ENCODE measurements around the gene DGCR2.

Gene DGCR2

GRCh38 chr22:19129871-19130270, 7.7 kb upstream of the DGCR2 start:
- no peak overlapping the region for H3K27ac ChIP-seq (ENCODE audit: low read length)
- no peak overlapping the region for H3K9ac ChIP-seq (ENCODE audit: low read depth, low read length)
- H3K4me1 ChIP-seq (ENCODE audit: insufficient read depth, low read length): no peaks in the 10 kb centered on the region
- no peaks in the 10 kb centered on the region for H3K9me3 ChIP-seq (ENCODE audit: insufficient read depth, low read length, severe bottlenecking)
- H4K20me1 ChIP-seq (ENCODE audit: insufficient read depth, low read length): peaks cover 22% of the 10 kb centered on the region; the same call in 1 of the 2 replicates
- H3K4me2 ChIP-seq (ENCODE audit: insufficient read depth, low read length): no peak overlapping the region
- TF ChIP-seq CTCF (IDR thresholded peaks at IDR 0.05; ENCODE audit: borderline replicate concordance, extremely low read depth, low read length, poor library complexity, severe bottlenecking): no peak
- no peak for TF ChIP-seq EZH2 (IDR thresholded peaks at IDR 0.05; ENCODE audit: borderline replicate concordance, low read depth, low read length, severe bottlenecking)
- H3K4me3 ChIP-seq (ENCODE audit: low read depth in 1 of 2, low read length in 2 of 2): no peak overlapping the region
- DNase-seq: no peak
- H3K27me3 ChIP-seq (ENCODE audit: insufficient read depth, low read length, poor library complexity): no peaks in the 10 kb centered on the region
- no peaks in the 10 kb centered on the region for H3K79me2 ChIP-seq (ENCODE audit: insufficient read depth, low read length)
- no peak overlapping the region for H2AFZ ChIP-seq (ENCODE audit: low read depth, low read length)
- ATAC-seq (ENCODE audit: insufficient read depth, low read depth): no peak
- peaks cover 42% of the 10 kb centered on the region for H3K36me3 ChIP-seq (ENCODE audit: insufficient read depth, low read length)

GRCh38 chr22:19128946-19129727, 6.9 kb upstream of the DGCR2 start:
- TF ChIP-seq EZH2 (IDR thresholded peaks at IDR 0.05; ENCODE audit: borderline replicate concordance, low read depth, low read length, severe bottlenecking): no peak
- no peak for TF ChIP-seq CTCF (IDR thresholded peaks at IDR 0.05; ENCODE audit: borderline replicate concordance, extremely low read depth, low read length, poor library complexity, severe bottlenecking)

GRCh38 chr22:19128009-19128401, 5.8 kb upstream of the DGCR2 start:
- H3K4me2 ChIP-seq (ENCODE audit: insufficient read depth, low read length): no peak overlapping the region
- H3K4me1 ChIP-seq (ENCODE audit: insufficient read depth, low read length): peaks cover 4% of the 10 kb centered on the region
- H3K9ac ChIP-seq (ENCODE audit: low read depth, low read length): no peak overlapping the region
- H3K27ac ChIP-seq (ENCODE audit: low read length): no peak overlapping the region
- H3K27me3 ChIP-seq (ENCODE audit: insufficient read depth, low read length, poor library complexity): no peaks in the 10 kb centered on the region
- ATAC-seq (ENCODE audit: insufficient read depth, low read depth) (no peak), DNase-seq (no peak)
- peaks cover 17% of the 10 kb centered on the region; the same call in 1 of the 2 replicates for H4K20me1 ChIP-seq (ENCODE audit: insufficient read depth, low read length)
- peaks cover 24% of the 10 kb centered on the region for H3K36me3 ChIP-seq (ENCODE audit: insufficient read depth, low read length)
- no peaks in the 10 kb centered on the region for H3K79me2 ChIP-seq (ENCODE audit: insufficient read depth, low read length)
- no peak overlapping the region for H2AFZ ChIP-seq (ENCODE audit: low read depth, low read length)
- no peak overlapping the region for H3K4me3 ChIP-seq (ENCODE audit: low read depth in 1 of 2, low read length in 2 of 2)
- TF ChIP-seq CTCF (IDR thresholded peaks at IDR 0.05; ENCODE audit: borderline replicate concordance, extremely low read depth, low read length, poor library complexity, severe bottlenecking) (no peak), EZH2 (IDR thresholded peaks at IDR 0.05; ENCODE audit: borderline replicate concordance, low read depth, low read length, severe bottlenecking) (no peak)
- H3K9me3 ChIP-seq (ENCODE audit: insufficient read depth, low read length, severe bottlenecking): no peaks in the 10 kb centered on the region

More at GRCh38 chr22:19128946-19129727, 6.9 kb upstream of the DGCR2 start:
- Histone ChIP-seq H3K27me3 (ENCODE audit: insufficient read depth, low read length, poor library complexity) (no peaks in the 10 kb centered on the region), H3K9me3 (ENCODE audit: insufficient read depth, low read length, severe bottlenecking) (no peaks in the 10 kb centered on the region), H3K4me3 (ENCODE audit: low read depth in 1 of 2, low read length in 2 of 2) (no peak overlapping the region), H3K27ac (ENCODE audit: low read length) (no peak overlapping the region), H3K36me3 (ENCODE audit: insufficient read depth, low read length) (peaks cover 35% of the 10 kb centered on the region), H4K20me1 (ENCODE audit: insufficient read depth, low read length) (peaks cover 22% of the 10 kb centered on the region; the same call in 1 of the 2 replicates), H3K4me1 (ENCODE audit: insufficient read depth, low read length) (no peaks in the 10 kb centered on the region), H3K79me2 (ENCODE audit: insufficient read depth, low read length) (no peaks in the 10 kb centered on the region), H3K9ac (ENCODE audit: low read depth, low read length) (no peak overlapping the region), H3K4me2 (ENCODE audit: insufficient read depth, low read length) (no peak overlapping the region), H2AFZ (ENCODE audit: low read depth, low read length) (no peak overlapping the region)
- no peak for ATAC-seq (ENCODE audit: insufficient read depth, low read depth)
- DNase-seq: no peak

Measured in DND-41 (cell line).